Keratinocyte (primary cell): ENCODE data around the gene SRF. TPM values are rescaled to one million over a fixed set of nuclear protein-coding genes. Genes with fewer than 3 reads are reported as not detected.

Experiments
- DNase-seq: peaks from one replicate; pipeline ENCODE4 v3.0.0-alpha.2; 2011; ENCODE audit warnings: low read depth, missing footprints, low spot score
- FAIRE-seq: peaks from 2 replicates; lab custom pipeline; 2011; peaks lifted over from hg19 to GRCh38; lab: Jason Lieb, UNC
- H2AFZ ChIP-seq: 2 replicates; pipeline ENCODE4 v1.6.0; 2012; ENCODE audit warnings: low read length, control low read depth, inconsistent platforms; ENCODE audit not compliant: control insufficient read depth
- H3K27ac ChIP-seq: 2 replicates; pipeline ENCODE4 v1.5.1; 2011; ENCODE audit warnings: low read length; ENCODE audit not compliant: control insufficient read depth, insufficient read depth
- H3K27me3 ChIP-seq: 3 replicates; pipeline ENCODE4 v1.6.0; 2011; ENCODE audit warnings: low read length; ENCODE audit not compliant: control insufficient read depth, insufficient read depth; ENCODE audit errors: extremely low read depth
- H3K36me3 ChIP-seq, 2 experiments: 2 replicates in 1 of 2; 3 replicates in 1 of 2; pipeline ENCODE4 v1.5.1; 2011; ENCODE audit warnings: low read length in 2 of 2, mild to moderate bottlenecking in 1 of 2; ENCODE audit not compliant: control insufficient read depth in 2 of 2, insufficient read depth in 2 of 2; ENCODE audit errors: extremely low read depth in 1 of 2
- H3K4me1 ChIP-seq: 3 replicates; pipeline ENCODE4 v1.5.1; 2011; ENCODE audit warnings: low read length; ENCODE audit not compliant: control insufficient read depth, insufficient read depth; ENCODE audit errors: extremely low read depth
- H3K4me2 ChIP-seq: 3 replicates; pipeline ENCODE4 v1.6.0; 2011; ENCODE audit warnings: low read depth, low read length; ENCODE audit not compliant: control insufficient read depth, insufficient read depth; ENCODE audit errors: extremely low read depth
- H3K4me3 ChIP-seq, 3 experiments: fragments of 200-600 bp in 1 of 3; sonication (generic) in 1 of 3; 2 replicates in 2 of 3; 3 replicates in 1 of 3; pipeline ENCODE4 v1.5.1; 2011 to 2016; ENCODE audit warnings: low read length in 3 of 3, mild to moderate bottlenecking in 3 of 3, control low read depth in 2 of 3, inconsistent platforms in 1 of 3, low read depth in 1 of 3, mixed read lengths in 1 of 3, mixed run types in 1 of 3, moderate library complexity in 1 of 3; ENCODE audit not compliant: control insufficient read depth in 2 of 3, insufficient read depth in 2 of 3; ENCODE audit errors: extremely low read depth in 1 of 3
- H3K79me2 ChIP-seq: 2 replicates; pipeline ENCODE4 v1.6.0; 2012; ENCODE audit warnings: low read length; ENCODE audit not compliant: control insufficient read depth, insufficient read depth
- H3K9ac ChIP-seq: 3 replicates; pipeline ENCODE4 v1.6.0; 2011; ENCODE audit warnings: low read length; ENCODE audit not compliant: control insufficient read depth, insufficient read depth; ENCODE audit errors: extremely low read depth
- H3K9me1 ChIP-seq: 3 replicates; pipeline ENCODE4 v1.6.0; 2011; ENCODE audit warnings: low read length; ENCODE audit not compliant: control insufficient read depth, insufficient read depth; ENCODE audit errors: extremely low read depth
- H3K9me3 ChIP-seq: 2 replicates; pipeline ENCODE4 v1.5.1; 2012; ENCODE audit warnings: low read depth, low read length; ENCODE audit not compliant: control insufficient read depth
- H4K20me1 ChIP-seq: 3 replicates; pipeline ENCODE4 v1.6.0; 2011; ENCODE audit warnings: low read length; ENCODE audit not compliant: control insufficient read depth, insufficient read depth; ENCODE audit errors: extremely low read depth
- CTCF ChIP-seq, 3 experiments: IDR thresholded peaks in 1 of 3; conservative IDR thresholded peaks in 1 of 3; optimal IDR thresholded peaks in 1 of 3; 2 replicates in 2 of 3; 3 replicates in 1 of 3; pipeline versions ENCODE3 to v1.5.1; 2011; ENCODE audit warnings: low read length in 3 of 3, mild to moderate bottlenecking in 3 of 3, moderate library complexity in 2 of 3, control low read depth in 1 of 3, inconsistent platforms in 1 of 3; ENCODE audit not compliant: insufficient read depth in 2 of 3; ENCODE audit errors: extremely low read depth in 1 of 3
- EZH2 ChIP-seq: IDR thresholded peaks from one replicate; pipeline ENCODE4 v1.6.1; 2012; ENCODE audit warnings: inconsistent platforms, mild to moderate bottlenecking, low read length, moderate library complexity
- dilution Hi-C: fragments of 300-500 bp; cut with MboI; formaldehyde crosslinking; loops from one replicate; pipeline ENCODE4 v1.7.0; 2020; ENCODE audit warnings: low sequenced_read_pairs; ENCODE audit not compliant: extremely low pct_ligation_motif_present
- polyA plus RNA-seq, 5 experiments: library from polyadenylated mRNA; depleted of rRNA in 3 of 5; stranded (reverse) in 3 of 5; stranded (forward) in 1 of 5; unstranded in 1 of 5; fragments of >200 nt; gene quantifications; 1 replicate in 1 of 5; 2 replicates in 3 of 5; 3 replicates in 1 of 5; pipeline versions ENCODE4 v1.2.1 to v1.2.3, GENCODE V29; 2011 to 2012; ENCODE audit warnings: missing spikeins in 2 of 5, low read depth in 1 of 5, low replicate concordance in 1 of 5

SRF gene
- polyA plus RNA-seq, 1 donor (not counting 4 experiments of a cell fraction or from before 2014, with no cell fraction given) = 28.5 TPM

GRCh38 chr6:43220439-43220951 lies 49.4 kb downstream of the SRF start:
- TF ChIP-seq EZH2 (no peak), CTCF (optimal IDR thresholded peaks at IDR 0.05 in 1 of 3, IDR thresholded peaks at IDR 0.05 in 1 of 3, conservative IDR thresholded peaks at IDR 0.05 in 1 of 3; ENCODE audit: extremely low read depth in 1 of 3, insufficient read depth in 2 of 3, low read length in 3 of 3) (no peak)
- no peaks in the 10 kb centered on the region for H3K9me1 ChIP-seq
- no peak overlapping the region for H3K9ac ChIP-seq
- H4K20me1 ChIP-seq = no peaks in the 10 kb centered on the region
- no peak overlapping the region for H3K27ac ChIP-seq
- no peaks in the 10 kb centered on the region for H3K79me2 ChIP-seq
- no peak overlapping the region for H3K4me2 ChIP-seq
- H3K4me1 ChIP-seq = peaks cover 9% of the 10 kb centered on the region
- DNase-seq (no peak), FAIRE-seq (no peak)
- no peak overlapping the region for H3K4me3 ChIP-seq
- dilution Hi-C loops = no loop called here
- H3K9me3 ChIP-seq = no peaks in the 10 kb centered on the region
- peaks cover 23 to 32% of the 10 kb centered on the region in 2 experiments for H3K36me3 ChIP-seq
- H2AFZ ChIP-seq = no peak overlapping the region
- no peaks in the 10 kb centered on the region for H3K27me3 ChIP-seq

- Histone ChIP-seq H3K27me3 (no peaks in the 10 kb centered on the region), H2AFZ (no peak overlapping the region), H3K4me2 (no peak overlapping the region), H3K4me3 (no peak overlapping the region), H3K36me3 (peaks cover 22 to 34% of the 10 kb centered on the region in 2 experiments), H4K20me1 (no peaks in the 10 kb centered on the region), H3K4me1 (peaks cover 13% of the 10 kb centered on the region), H3K9me3 (no peaks in the 10 kb centered on the region), H3K27ac (no peak overlapping the region), H3K79me2 (no peaks in the 10 kb centered on the region), H3K9me1 (no peaks in the 10 kb centered on the region), H3K9ac (no peak overlapping the region)
- DNase-seq (peak; percentile 4), FAIRE-seq (no peak)
- TF ChIP-seq EZH2 (no peak), CTCF (optimal IDR thresholded peaks at IDR 0.05 in 1 of 3, IDR thresholded peaks at IDR 0.05 in 1 of 3, conservative IDR thresholded peaks at IDR 0.05 in 1 of 3; ENCODE audit: extremely low read depth in 1 of 3, insufficient read depth in 2 of 3, low read length in 3 of 3) (no peak)
- dilution Hi-C loops = no loop called here
Observed at GRCh38 chr6:43221046-43221972, 50.2 kb downstream of the SRF start.
